ENCODE data around the gene MED13.

Gene MED13

DNA sequence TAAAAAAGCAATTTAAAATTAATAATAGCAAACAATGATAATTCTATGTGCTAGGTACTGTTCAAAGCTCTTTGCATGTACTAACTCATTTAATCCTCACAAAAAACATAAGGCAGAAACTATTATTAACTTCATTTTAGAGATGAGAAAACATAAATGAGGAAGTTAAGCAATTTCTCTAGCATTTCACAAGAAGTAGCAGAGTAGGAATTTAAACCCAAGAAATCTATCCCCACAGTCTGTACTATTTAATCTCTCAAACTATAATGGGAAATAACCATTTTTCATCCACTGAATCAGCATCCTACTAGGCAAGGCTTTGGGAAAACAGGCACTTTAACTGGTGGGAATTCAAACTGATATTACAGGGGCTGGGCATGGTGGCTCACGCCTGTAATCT is 95.0 kb downstream of the MED13 start:
- TF ChIP-seq, protein P1, sequence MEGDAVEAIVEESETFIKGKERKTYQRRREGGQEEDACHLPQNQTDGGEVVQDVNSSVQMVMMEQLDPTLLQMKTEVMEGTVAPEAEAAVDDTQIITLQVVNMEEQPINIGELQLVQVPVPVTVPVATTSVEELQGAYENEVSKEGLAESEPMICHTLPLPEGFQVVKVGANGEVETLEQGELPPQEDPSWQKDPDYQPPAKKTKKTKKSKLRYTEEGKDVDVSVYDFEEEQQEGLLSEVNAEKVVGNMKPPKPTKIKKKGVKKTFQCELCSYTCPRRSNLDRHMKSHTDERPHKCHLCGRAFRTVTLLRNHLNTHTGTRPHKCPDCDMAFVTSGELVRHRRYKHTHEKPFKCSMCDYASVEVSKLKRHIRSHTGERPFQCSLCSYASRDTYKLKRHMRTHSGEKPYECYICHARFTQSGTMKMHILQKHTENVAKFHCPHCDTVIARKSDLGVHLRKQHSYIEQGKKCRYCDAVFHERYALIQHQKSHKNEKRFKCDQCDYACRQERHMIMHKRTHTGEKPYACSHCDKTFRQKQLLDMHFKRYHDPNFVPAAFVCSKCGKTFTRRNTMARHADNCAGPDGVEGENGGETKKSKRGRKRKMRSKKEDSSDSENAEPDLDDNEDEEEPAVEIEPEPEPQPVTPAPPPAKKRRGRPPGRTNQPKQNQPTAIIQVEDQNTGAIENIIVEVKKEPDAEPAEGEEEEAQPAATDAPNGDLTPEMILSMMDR (IDR thresholded peaks at IDR 0.05; ENCODE audit: low read depth, low read length, missing control alignments): no peak
- H3K4me3 ChIP-seq (ENCODE audit: low read depth, low read length): no peak overlapping the region
- in situ Hi-C loops (cut with HindIII; ENCODE audit: low sequenced_read_pairs): no loop called here
- no peak for DNase-seq (ENCODE audit: low read depth)

DNA sequence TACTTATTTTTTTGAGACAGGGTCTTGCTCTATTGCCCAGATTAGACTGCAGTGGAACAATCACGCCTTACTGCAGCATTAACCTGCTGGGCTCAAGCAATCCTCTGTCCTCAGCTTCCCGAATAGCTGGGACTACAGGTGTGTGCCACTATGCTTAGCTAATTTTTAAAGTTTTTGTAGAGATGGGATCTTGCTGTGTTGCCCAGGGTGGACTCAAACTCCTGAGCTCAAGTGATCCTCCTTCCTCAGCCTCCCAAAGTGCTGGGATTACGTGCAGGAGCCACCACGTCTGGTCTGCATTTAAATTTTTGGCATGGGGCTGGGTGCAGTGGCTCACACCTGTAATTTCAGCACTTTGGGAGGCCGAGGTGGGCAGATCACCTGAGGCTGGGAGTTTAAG is 96.3 kb downstream of the MED13 start:
- TF ChIP-seq, protein P1 (IDR thresholded peaks at IDR 0.05; ENCODE audit: low read depth, low read length, missing control alignments): no peak
- no peak for DNase-seq (ENCODE audit: low read depth)
- H3K4me3 ChIP-seq (ENCODE audit: low read depth, low read length): no peak overlapping the region
- in situ Hi-C loops (cut with HindIII; ENCODE audit: low sequenced_read_pairs): no loop called here

DNA sequence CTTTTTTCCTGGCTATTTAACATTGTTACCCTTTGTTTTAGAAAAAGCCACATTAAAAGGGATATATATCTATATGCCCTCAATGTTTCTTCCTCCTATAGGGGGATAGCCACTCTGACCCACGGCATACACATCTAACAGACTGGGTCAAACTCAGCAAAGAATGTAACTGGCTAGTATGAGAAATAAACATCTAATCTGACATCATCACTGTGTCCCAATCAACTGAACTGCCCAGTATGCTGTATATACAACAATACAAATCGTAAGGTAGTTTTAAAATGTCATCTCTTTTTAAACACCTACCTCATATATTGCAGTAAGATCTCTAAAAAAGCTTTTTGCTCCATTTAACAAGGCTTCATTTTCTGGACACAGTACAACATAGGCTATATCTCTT is 97.3 kb downstream of the MED13 start:
- TF ChIP-seq, protein P1 (IDR thresholded peaks at IDR 0.05; ENCODE audit: low read depth, low read length, missing control alignments): no peak
- in situ Hi-C loops (cut with HindIII; ENCODE audit: low sequenced_read_pairs): no loop called here
- no peak overlapping the region for H3K4me3 ChIP-seq (ENCODE audit: low read depth, low read length)
- no peak for DNase-seq (ENCODE audit: low read depth)

DNA sequence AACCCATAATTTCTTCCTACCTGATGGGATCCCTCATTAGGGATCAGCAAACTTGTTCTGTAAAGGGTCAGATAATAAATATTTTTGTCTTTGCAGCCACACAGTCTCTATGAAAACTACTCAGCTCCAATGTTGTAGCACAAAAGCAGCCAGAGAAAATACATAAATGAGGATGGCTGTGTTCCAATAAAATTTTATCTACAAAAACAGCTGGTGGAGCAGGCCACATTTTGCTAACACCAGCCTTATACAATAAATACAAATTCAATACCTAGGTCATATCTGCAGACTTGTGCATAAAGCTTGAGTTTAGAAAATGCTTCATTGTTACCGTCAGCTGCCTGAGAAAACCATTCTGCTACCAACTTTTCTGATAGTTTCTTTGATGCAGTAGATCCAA is 98.9 kb downstream of the MED13 start:
- in situ Hi-C loops (cut with HindIII; ENCODE audit: low sequenced_read_pairs): no loop called here
- TF ChIP-seq, protein P1 (IDR thresholded peaks at IDR 0.05; ENCODE audit: low read depth, low read length, missing control alignments): no peak
- no peak overlapping the region for H3K4me3 ChIP-seq (ENCODE audit: low read depth, low read length)
- DNase-seq (ENCODE audit: low read depth): no peak

DNA sequence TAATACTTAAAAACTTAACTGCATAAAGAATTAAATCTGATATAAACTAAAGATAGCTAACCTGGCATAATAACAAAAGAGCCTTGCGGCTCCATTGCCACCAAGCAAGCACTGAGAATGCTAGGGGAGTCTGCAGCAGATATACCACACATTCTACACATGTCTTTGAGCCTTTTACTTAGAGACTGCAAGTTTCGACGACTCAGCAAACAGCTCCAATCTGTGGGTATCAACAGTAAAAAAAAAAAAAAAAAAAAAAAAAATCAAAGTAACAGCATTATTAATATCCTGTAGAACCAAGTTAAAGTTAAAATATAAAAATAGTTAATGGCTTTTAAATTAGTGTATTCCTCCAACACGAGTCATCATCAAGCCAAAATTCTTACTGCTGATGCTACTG is 109.5 kb downstream of the MED13 start:
- TF ChIP-seq, protein P1 (IDR thresholded peaks at IDR 0.05; ENCODE audit: low read depth, low read length, missing control alignments): no peak
- DNase-seq (ENCODE audit: low read depth): no peak
- H3K4me3 ChIP-seq (ENCODE audit: low read depth, low read length): no peak overlapping the region

DNA sequence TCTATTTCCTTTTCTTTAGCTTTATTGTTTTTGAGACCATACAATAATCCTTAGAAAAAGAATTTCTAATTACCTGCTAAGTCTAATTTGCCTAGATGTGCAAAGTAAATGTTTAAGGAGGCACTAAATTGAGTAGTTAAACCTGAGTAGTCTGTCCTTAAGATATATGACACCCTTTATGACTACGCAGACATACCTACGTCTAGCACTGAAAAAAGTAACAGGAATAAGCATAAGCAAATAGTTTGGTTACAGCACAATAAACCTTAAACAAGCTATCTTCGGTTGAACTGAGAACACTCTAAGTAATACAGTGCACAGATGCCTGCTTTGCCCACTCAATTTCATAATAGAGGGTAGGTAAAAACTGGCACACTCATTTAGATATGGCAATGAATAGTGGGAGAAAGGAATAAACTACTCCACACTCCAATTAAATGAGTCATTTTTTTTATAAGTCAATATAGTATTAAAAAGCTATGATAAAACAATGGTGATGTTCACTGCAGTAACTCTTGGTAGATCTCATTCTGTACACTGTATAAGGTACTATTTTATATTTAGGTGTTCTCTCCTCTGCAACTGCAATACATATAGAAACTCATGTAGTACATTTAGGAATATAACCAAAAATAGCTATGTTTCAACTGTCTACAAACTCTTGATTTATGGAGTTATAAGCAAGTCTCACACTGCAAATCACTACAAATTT is 117.6 kb downstream of the MED13 start:
- TF ChIP-seq, protein P1 (IDR thresholded peaks at IDR 0.05; ENCODE audit: low read depth, low read length, missing control alignments): no peak
- in situ Hi-C loops (cut with HindIII; ENCODE audit: low sequenced_read_pairs): no loop called here
- DNase-seq (ENCODE audit: low read depth): no peak
- no peak overlapping the region for H3K4me3 ChIP-seq (ENCODE audit: low read depth, low read length)

More for the DNA sequence above, 109.5 kb downstream of the MED13 start:
- in situ Hi-C loops (cut with HindIII; ENCODE audit: low sequenced_read_pairs): no loop called here
